Loucy (cell line): ENCODE data around the gene C16orf78.

Experiments
- H2AFZ ChIP-seq: fragments of 200-600 bp; sonication (generic); 2 replicates; pipeline ENCODE4 v1.6.0; 2016; ENCODE audit warnings: antibody characterized with exemption, mild to moderate bottlenecking, low read length, moderate library complexity
- H3F3A ChIP-seq: fragments of 200-600 bp; 2 replicates; pipeline ENCODE4 v1.6.0; 2016; ENCODE audit warnings: antibody characterized with exemption, low read depth, mild to moderate bottlenecking
- H3K27me3 ChIP-seq: fragments of 200-600 bp; sonication (generic); 2 replicates; pipeline ENCODE4 v1.6.1; 2014; ENCODE audit warnings: low read length, mild to moderate bottlenecking; ENCODE audit not compliant: insufficient read depth, poor library complexity, severe bottlenecking
- H3K36me3 ChIP-seq: fragments of 200-600 bp; sonication (generic); 2 replicates; pipeline ENCODE4 v1.6.1; 2016; ENCODE audit warnings: low read length; ENCODE audit not compliant: insufficient read depth
- H3K4me1 ChIP-seq: fragments of 200-600 bp; sonication (generic); 2 replicates; pipeline ENCODE4 v1.5.1; 2014; ENCODE audit warnings: low read length, mild to moderate bottlenecking; ENCODE audit not compliant: insufficient read depth, poor library complexity, severe bottlenecking
- H3K4me2 ChIP-seq: fragments of 200-600 bp; sonication (generic); 2 replicates; pipeline ENCODE4 v1.6.0; 2014; ENCODE audit warnings: antibody characterized with exemption, low read length, low read depth, mild to moderate bottlenecking; ENCODE audit not compliant: poor library complexity, severe bottlenecking
- H3K4me3 ChIP-seq: fragments of 200-600 bp; sonication (generic); 2 replicates; pipeline ENCODE4 v1.5.1; 2014; ENCODE audit warnings: low read length, mild to moderate bottlenecking, mixed read lengths; ENCODE audit not compliant: poor library complexity, severe bottlenecking
- H3K79me2 ChIP-seq: fragments of 200-600 bp; sonication (generic); 2 replicates; pipeline ENCODE4 v1.6.1; 2014; ENCODE audit warnings: low read length; ENCODE audit not compliant: insufficient read depth
- H3K9ac ChIP-seq: fragments of 200-600 bp; sonication (generic); 2 replicates; pipeline ENCODE4 v1.6.0; 2014; ENCODE audit warnings: mild to moderate bottlenecking, low read depth, low read length, moderate library complexity; ENCODE audit not compliant: poor library complexity, severe bottlenecking
- H3K9me2 ChIP-seq: fragments of 200-600 bp; sonication (generic); replicated peaks from 2 replicates; pipeline ENCODE4 v1.6.1; 2016; ENCODE audit warnings: low read depth, low read length, mixed read lengths
- H3K9me3 ChIP-seq: fragments of 200-600 bp; sonication (generic); 2 replicates; pipeline ENCODE4 v1.6.1; 2014; ENCODE audit warnings: mild to moderate bottlenecking, antibody characterized with exemption, low read length, low read depth; ENCODE audit not compliant: insufficient read depth
- H4K20me1 ChIP-seq: fragments of 200-600 bp; sonication (generic); 2 replicates; pipeline ENCODE4 v1.6.0; 2014; ENCODE audit warnings: antibody characterized with exemption, low read length, mild to moderate bottlenecking; ENCODE audit not compliant: insufficient read depth, poor library complexity, severe bottlenecking
- CTCF ChIP-seq: fragments of 200-600 bp; sonication (generic); conservative IDR thresholded peaks from 2 replicates; pipeline ENCODE4 v1.5.1; 2014; ENCODE audit warnings: mild to moderate bottlenecking, antibody characterized with exemption, low read length
- EZH2phosphoT487 ChIP-seq: fragments of 200-600 bp; IDR thresholded peaks from 2 replicates; pipeline ENCODE4 v1.6.1; 2018; ENCODE audit warnings: antibody characterized with exemption, mild to moderate bottlenecking, moderate library complexity, borderline replicate concordance

The C16orf78 gene

GRCh38 chr16:49399594-49400364 lies 26.2 kb downstream of the C16orf78 start:
- no peaks in the 10 kb centered on the region for H3K79me2 ChIP-seq
- TF ChIP-seq CTCF (no peak), EZH2phosphoT487 (no peak)
- no peaks in the 10 kb centered on the region for H3K36me3 ChIP-seq
- no peak overlapping the region for H2AFZ ChIP-seq
- no peaks in the 10 kb centered on the region for H3K4me1 ChIP-seq
- no peaks in the 10 kb centered on the region for H4K20me1 ChIP-seq
- no peaks in the 10 kb centered on the region for H3F3A ChIP-seq
- H3K9ac ChIP-seq, result no peak overlapping the region
- no peak overlapping the region for H3K4me2 ChIP-seq
- H3K9me3 ChIP-seq, result no peaks in the 10 kb centered on the region
- no peak overlapping the region for H3K4me3 ChIP-seq
- no peaks in the 10 kb centered on the region for H3K9me2 ChIP-seq
- no peaks in the 10 kb centered on the region for H3K27me3 ChIP-seq

- H3K9ac ChIP-seq, result no peak overlapping the region
- no peaks in the 10 kb centered on the region for H3K27me3 ChIP-seq
- H3K9me2 ChIP-seq, result no peaks in the 10 kb centered on the region
- H4K20me1 ChIP-seq, result no peaks in the 10 kb centered on the region
- no peaks in the 10 kb centered on the region for H3K36me3 ChIP-seq
- no peaks in the 10 kb centered on the region for H3K79me2 ChIP-seq
- no peak overlapping the region for H3K4me2 ChIP-seq
- no peaks in the 10 kb centered on the region for H3K4me1 ChIP-seq
- H2AFZ ChIP-seq, result no peak overlapping the region
- H3K4me3 ChIP-seq, result no peak overlapping the region
- no peaks in the 10 kb centered on the region for H3F3A ChIP-seq
- no peak for TF ChIP-seq EZH2phosphoT487
- TF ChIP-seq CTCF, result no peak
- no peaks in the 10 kb centered on the region for H3K9me3 ChIP-seq
These were observed 27.0 kb downstream of the C16orf78 start for GRCh38 chr16:49400611-49401010.

- Histone ChIP-seq H3K4me1 (peaks cover 2% of the 10 kb centered on the region), H3K4me3 (no peak overlapping the region), H3F3A (no peaks in the 10 kb centered on the region), H4K20me1 (no peaks in the 10 kb centered on the region), H2AFZ (no peak overlapping the region), H3K79me2 (no peaks in the 10 kb centered on the region), H3K36me3 (no peaks in the 10 kb centered on the region), H3K9ac (no peak overlapping the region), H3K9me3 (no peaks in the 10 kb centered on the region), H3K9me2 (no peaks in the 10 kb centered on the region), H3K4me2 (no peak overlapping the region), H3K27me3 (no peaks in the 10 kb centered on the region)
- TF ChIP-seq EZH2phosphoT487 (no peak), CTCF (no peak)
These were observed 31.5 kb downstream of the C16orf78 start for GRCh38 chr16:49405123-49405522.
